Activated CD8-positive, alpha-beta T cell treated with anti-CD3 and anti-CD28 coated beads for 36 hours (primary cell): ENCODE results near the gene COPB2. TPM values are rescaled to one million over a fixed set of nuclear protein-coding genes. Genes with fewer than 3 reads are reported as not detected.

Experiments
- ATAC-seq: fragments of 200-7000 bp; cut with Tn5 transposase; one replicate; pipeline ENCODE4 v1.10.0; 2021; ENCODE audit warnings: mild to moderate bottlenecking, moderate library complexity
- CTCF ChIA-PET: fragments of 350-600 bp; sonication (Branson Sonifier 250); formaldehyde crosslinking; loops from one replicate; lab custom pipeline; 2021; ENCODE audit warnings: antibody characterized with exemption; lab: Charles Lee
- POLR2A ChIA-PET: fragments of 350-600 bp; sonication (Branson Sonifier 250); formaldehyde crosslinking; loops from one replicate; lab custom pipeline; 2021; ENCODE audit warnings: antibody characterized with exemption; lab: Charles Lee
- DNase-seq: peaks from one replicate; pipeline ENCODE4 v3.0.0-alpha.2; 2020
- H3K27ac Mint-ChIP-seq: one replicate; pipeline ENCODE4 v1.8.0; 2021; ENCODE audit warnings: mild to moderate bottlenecking, mixed read lengths
- H3K27me3 Mint-ChIP-seq: one replicate; pipeline ENCODE4 v1.8.0; 2021; ENCODE audit warnings: mixed read lengths
- H3K36me3 Mint-ChIP-seq: one replicate; pipeline ENCODE4 v1.8.0; 2021; ENCODE audit warnings: low read depth, mixed read lengths
- H3K4me1 Mint-ChIP-seq: one replicate; pipeline ENCODE4 v1.8.0; 2021; ENCODE audit warnings: low read depth, mixed read lengths
- H3K4me3 Mint-ChIP-seq: one replicate; pipeline ENCODE4 v1.8.0; 2021; ENCODE audit warnings: mild to moderate bottlenecking, moderate library complexity, mixed read lengths
- H3K9me3 Mint-ChIP-seq: one replicate; pipeline ENCODE4 v1.8.0; 2021; ENCODE audit warnings: mixed read lengths
- intact Hi-C: fragments of 100-400 bp; cut with micrococcal nuclease; formaldehyde crosslinking; loops from one replicate; pipeline ENCODE4 v1.10.0; 2022
- total RNA-seq, 2 experiments: library from RNA; stranded (reverse); gene quantifications; one replicate each; pipeline ENCODE4 v1.2.3, GENCODE V29; 2021
- TF ChIP-seq, protein P1 (sequence below): fragments of 200-600 bp; IDR thresholded peaks from one replicate; pipeline ENCODE4 v1.8.0; 2022; ENCODE audit warnings: antibody characterized with exemption, mild to moderate bottlenecking

Gene COPB2
- total RNA-seq, 2 experiments from 2014 or later, result 81.7 to 83.8 TPM

DNA sequence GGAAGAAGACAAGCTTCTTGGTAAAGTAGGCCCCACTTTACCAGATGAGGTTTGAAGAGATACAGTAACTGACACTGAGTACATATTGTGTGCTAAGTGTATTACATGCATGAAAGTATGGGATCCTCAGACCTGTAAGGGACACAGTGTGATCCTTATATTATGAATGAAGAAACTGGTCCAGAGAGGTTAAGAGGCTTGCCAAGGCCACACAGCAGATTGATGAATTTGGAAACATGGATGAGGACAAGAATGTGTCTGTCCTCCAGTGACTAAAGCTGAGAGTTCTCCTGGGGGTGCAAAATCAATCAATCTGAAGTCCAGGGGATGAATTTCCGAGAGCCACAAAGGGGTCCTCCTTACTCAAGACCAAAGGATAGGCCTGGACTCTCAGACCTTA lies 77.0 kb downstream of the COPB2 start:
- CTCF ChIA-PET, result no interaction called here
- H3K4me1 Mint-ChIP-seq, result no peaks in the 10 kb centered on the region
- DNase-seq (no peak), ATAC-seq (no peak)
- H3K4me3 Mint-ChIP-seq, result no peak overlapping the region
- no peak overlapping the region for H3K27ac Mint-ChIP-seq
- POLR2A ChIA-PET, result interaction anchor here (1.8 kb wide), 1 partner anchor 16 kb away, joined by 4 read pairs; no protein-coding TSS in a partner anchor
- intact Hi-C loops, result no loop called here
- peaks cover 16% of the 10 kb centered on the region for H3K27me3 Mint-ChIP-seq
- no peaks in the 10 kb centered on the region for H3K36me3 Mint-ChIP-seq
- TF ChIP-seq, protein P1, sequence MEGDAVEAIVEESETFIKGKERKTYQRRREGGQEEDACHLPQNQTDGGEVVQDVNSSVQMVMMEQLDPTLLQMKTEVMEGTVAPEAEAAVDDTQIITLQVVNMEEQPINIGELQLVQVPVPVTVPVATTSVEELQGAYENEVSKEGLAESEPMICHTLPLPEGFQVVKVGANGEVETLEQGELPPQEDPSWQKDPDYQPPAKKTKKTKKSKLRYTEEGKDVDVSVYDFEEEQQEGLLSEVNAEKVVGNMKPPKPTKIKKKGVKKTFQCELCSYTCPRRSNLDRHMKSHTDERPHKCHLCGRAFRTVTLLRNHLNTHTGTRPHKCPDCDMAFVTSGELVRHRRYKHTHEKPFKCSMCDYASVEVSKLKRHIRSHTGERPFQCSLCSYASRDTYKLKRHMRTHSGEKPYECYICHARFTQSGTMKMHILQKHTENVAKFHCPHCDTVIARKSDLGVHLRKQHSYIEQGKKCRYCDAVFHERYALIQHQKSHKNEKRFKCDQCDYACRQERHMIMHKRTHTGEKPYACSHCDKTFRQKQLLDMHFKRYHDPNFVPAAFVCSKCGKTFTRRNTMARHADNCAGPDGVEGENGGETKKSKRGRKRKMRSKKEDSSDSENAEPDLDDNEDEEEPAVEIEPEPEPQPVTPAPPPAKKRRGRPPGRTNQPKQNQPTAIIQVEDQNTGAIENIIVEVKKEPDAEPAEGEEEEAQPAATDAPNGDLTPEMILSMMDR, result no peak
- no peaks in the 10 kb centered on the region for H3K9me3 Mint-ChIP-seq

DNA sequence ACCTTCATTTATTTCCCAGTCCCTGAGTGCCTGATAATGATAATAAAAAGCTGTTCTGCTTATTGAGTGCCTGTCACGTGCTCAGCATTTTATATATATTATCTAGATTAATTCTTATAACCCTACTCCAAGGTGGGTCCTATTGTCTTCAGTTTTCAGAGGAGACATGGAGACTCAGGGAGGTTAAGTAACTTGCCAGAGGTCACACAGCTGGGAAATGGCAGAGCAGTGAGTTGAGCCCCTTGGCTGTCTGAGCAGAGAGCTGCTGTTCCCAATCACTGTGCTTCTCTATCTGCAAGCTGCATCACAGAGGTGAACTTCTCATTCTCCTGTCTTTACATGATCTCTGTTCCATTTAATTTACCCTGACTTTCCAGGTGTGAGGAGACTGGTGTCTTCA lies 77.9 kb downstream of the COPB2 start:
- ChIA-PET CTCF (no interaction called here), POLR2A (no interaction called here)
- Mint-ChIP-seq H3K27ac (no peak overlapping the region), H3K4me3 (no peak overlapping the region), H3K36me3 (no peaks in the 10 kb centered on the region), H3K4me1 (no peaks in the 10 kb centered on the region), H3K9me3 (no peaks in the 10 kb centered on the region), H3K27me3 (peaks cover 16% of the 10 kb centered on the region)
- TF ChIP-seq, protein P1, result no peak
- ATAC-seq, result no peak
- intact Hi-C loops, result no loop called here
- DNase-seq, result no peak

DNA sequence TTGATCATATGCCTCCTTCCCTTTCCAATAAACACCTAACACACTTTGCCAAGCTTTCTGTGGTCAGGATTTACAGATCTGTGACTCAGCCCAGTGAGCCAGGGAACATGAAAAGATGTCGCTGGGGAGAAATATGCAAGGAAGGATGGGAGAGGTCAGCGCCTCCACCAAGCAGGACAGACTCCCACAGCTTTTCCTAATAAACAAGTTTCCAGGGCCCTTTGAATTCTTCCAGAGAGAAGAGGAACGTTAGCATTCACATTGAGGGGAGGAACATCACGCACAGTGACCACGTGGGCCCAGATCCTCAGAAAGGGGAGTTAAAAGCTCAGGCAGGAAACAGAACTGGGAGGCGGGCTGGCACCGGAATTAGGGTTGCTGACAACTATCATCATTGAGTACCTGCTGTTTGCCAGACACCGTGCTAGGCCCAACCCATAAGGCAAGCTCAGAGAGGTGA lies 78.9 kb downstream of the COPB2 start:
- H3K9me3 Mint-ChIP-seq, result no peaks in the 10 kb centered on the region

DNA sequence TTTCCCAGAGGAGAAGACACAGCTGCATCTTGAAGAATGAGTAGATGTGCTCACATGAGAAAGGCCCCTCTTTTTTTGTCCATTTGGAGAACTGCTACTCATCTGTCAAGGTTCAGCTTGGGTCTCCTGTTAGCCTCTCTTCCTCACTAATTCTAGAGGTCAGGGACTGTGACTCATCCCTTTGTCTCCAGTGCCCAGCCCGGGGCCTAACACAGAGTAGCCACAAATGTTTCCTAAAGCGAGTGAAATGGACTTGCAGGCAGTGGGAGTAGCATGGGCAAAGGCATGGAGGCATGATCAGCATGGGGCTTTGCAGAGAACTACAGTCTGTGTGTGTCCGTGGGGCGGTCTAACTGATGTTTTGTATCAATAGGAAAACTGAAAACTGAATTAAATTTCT lies 79.6 kb downstream of the COPB2 start:
- H3K4me3 Mint-ChIP-seq, result no peak overlapping the region
- intact Hi-C loops, result no loop called here
- DNase-seq (no peak), ATAC-seq (no peak)
- H3K9me3 Mint-ChIP-seq, result no peaks in the 10 kb centered on the region
- H3K36me3 Mint-ChIP-seq, result no peaks in the 10 kb centered on the region
- ChIA-PET CTCF (interaction anchor here (1.7 kb wide), 1 partner anchor 19 kb away, joined by 5 read pairs; no protein-coding TSS in a partner anchor), POLR2A (no interaction called here)
- no peak overlapping the region for H3K27ac Mint-ChIP-seq
- TF ChIP-seq, protein P1, result no peak
- peaks cover 8% of the 10 kb centered on the region for H3K27me3 Mint-ChIP-seq
- no peaks in the 10 kb centered on the region for H3K4me1 Mint-ChIP-seq

More for the DNA sequence above, 78.9 kb downstream of the COPB2 start:
- H3K4me3 Mint-ChIP-seq, result no peak overlapping the region
- POLR2A ChIA-PET, result no interaction called here
- H3K27ac Mint-ChIP-seq, result no peak overlapping the region
- ATAC-seq (no peak), DNase-seq (no peak)
- intact Hi-C loops, result no loop called here
- H3K27me3 Mint-ChIP-seq, result peaks cover 9% of the 10 kb centered on the region
- H3K4me1 Mint-ChIP-seq, result no peaks in the 10 kb centered on the region
- TF ChIP-seq, protein P1, result no peak
- CTCF ChIA-PET, result interaction anchor here (1.7 kb wide), 1 partner anchor 18 kb away, joined by 5 read pairs; no protein-coding TSS in a partner anchor
- H3K36me3 Mint-ChIP-seq, result no peaks in the 10 kb centered on the region

DNA sequence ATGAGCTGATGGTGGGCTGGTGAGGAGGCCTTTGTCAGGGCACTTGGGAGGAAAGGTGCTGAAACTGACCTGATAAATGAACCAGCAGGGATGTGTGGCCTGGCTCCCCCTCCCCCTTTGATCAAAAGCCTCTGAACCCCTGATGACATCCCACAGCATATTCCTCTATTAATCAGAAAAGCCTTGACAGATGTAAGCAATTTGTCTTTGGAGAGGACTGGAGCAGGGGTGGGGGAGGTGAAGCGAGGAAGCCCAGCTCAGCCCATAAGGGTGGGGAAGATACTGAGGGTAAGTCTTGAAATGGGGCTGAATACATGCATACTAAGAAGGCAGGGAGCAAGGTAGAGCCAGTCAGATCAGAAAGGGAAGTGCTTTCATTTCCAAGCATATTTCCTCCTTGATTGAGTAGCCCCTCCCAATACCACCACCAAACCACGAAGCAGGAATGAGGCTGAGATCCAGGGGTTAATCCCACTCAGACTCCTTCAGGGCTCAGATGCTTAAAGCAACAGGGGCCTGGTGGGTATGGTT lies 80.3 kb downstream of the COPB2 start:
- CTCF ChIA-PET, result no interaction called here
- Mint-ChIP-seq H3K27me3 (peaks cover 6% of the 10 kb centered on the region), H3K4me3 (no peak overlapping the region), H3K9me3 (no peaks in the 10 kb centered on the region), H3K4me1 (no peaks in the 10 kb centered on the region), H3K36me3 (no peaks in the 10 kb centered on the region), H3K27ac (no peak overlapping the region)
- TF ChIP-seq, protein P1, result no peak
- ATAC-seq (no peak), DNase-seq (no peak)
- POLR2A ChIA-PET, result no interaction called here
- intact Hi-C loops, result no loop called here
